IPS-18a (cell line): ENCODE measurements around the gene NEDD4L.

Experiments used
- H3K27ac ChIP-seq: one replicate; pipeline ENCODE4 v1.5.1; 2013; ENCODE audit warnings: low read length
- H3K27me3 ChIP-seq: one replicate; pipeline ENCODE4 v1.6.1; 2013; ENCODE audit warnings: mild to moderate bottlenecking, low read length; ENCODE audit not compliant: control insufficient read depth, insufficient read depth
- H3K36me3 ChIP-seq: one replicate; pipeline ENCODE4 v1.6.1; 2013; ENCODE audit warnings: low read depth, low read length; ENCODE audit not compliant: control insufficient read depth
- H3K4me1 ChIP-seq: one replicate; pipeline ENCODE4 v1.6.1; 2013; ENCODE audit warnings: low read depth, low read length; ENCODE audit not compliant: control insufficient read depth
- H3K4me3 ChIP-seq: one replicate; pipeline ENCODE4 v1.5.1; 2013; ENCODE audit warnings: low read length
- H3K9ac ChIP-seq: one replicate; pipeline ENCODE4 v1.6.1; 2013; ENCODE audit warnings: mild to moderate bottlenecking, low read length, moderate library complexity
- H3K9me3 ChIP-seq: one replicate; pipeline ENCODE4 v1.6.1; 2013; ENCODE audit warnings: low read depth, low read length; ENCODE audit not compliant: control insufficient read depth

The NEDD4L gene

DNA sequence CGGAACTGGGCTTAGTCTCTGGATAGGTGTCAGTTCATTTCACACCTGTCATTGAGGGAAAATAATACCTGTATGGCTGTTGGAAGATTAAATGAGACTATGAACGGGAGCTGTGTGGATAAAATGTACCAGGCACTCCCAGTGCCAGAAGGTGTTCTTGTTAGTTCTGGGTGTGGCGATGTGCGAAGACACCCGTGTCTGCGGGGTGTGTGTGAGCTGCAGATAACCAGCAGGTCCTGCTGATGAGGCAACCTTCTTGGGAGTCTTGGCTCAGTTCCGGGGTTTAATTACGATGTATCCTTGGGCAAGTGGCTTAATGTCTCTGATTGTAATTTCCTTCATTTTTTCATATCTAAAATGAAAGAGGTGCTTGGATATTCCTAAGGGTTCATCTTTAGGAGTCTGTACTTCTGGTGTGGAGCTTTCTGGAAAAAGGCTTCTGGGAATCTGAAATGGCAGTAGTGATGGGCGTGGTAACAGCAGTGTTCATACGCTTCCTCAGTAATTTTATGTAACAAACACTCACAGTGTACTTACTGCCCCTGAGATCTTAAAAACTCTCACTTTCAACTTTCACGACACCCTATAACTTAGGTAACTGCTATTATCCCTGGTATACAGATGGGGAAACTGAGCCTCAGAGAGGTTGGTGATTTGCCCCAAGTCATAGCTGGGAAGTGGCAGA lies 35.0 kb downstream of the NEDD4L start:
- H3K36me3 ChIP-seq, result no peaks in the 10 kb centered on the region

DNA sequence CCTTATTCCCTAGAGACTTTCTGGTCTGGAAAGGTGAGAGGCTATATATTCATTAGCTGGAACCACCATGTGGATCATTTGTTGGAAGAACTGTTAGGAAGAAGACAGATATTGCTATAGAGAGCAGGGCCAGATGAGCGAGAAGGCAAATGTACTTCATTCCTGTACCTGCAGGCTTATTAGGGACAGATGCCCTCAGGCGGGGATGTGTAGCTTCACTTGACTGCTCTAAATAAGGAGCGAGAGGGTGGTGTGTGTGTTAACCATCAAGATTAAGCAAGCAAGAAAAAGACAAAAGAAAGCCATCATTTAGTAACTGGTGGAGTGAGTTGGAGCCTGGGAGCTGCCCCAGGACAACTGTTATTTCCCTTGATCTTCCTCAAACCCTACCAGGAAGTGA lies 36.4 kb downstream of the NEDD4L start:
- no peaks in the 10 kb centered on the region for H3K36me3 ChIP-seq
- H3K9ac ChIP-seq, result no peak overlapping the region
- no peaks in the 10 kb centered on the region for H3K27me3 ChIP-seq

More for the DNA sequence above, 35.0 kb downstream of the NEDD4L start:
- Histone ChIP-seq H3K9me3 (no peaks in the 10 kb centered on the region), H3K27me3 (no peaks in the 10 kb centered on the region), H3K27ac (no peak overlapping the region), H3K9ac (no peak overlapping the region), H3K4me1 (no peaks in the 10 kb centered on the region), H3K4me3 (no peak overlapping the region)

DNA sequence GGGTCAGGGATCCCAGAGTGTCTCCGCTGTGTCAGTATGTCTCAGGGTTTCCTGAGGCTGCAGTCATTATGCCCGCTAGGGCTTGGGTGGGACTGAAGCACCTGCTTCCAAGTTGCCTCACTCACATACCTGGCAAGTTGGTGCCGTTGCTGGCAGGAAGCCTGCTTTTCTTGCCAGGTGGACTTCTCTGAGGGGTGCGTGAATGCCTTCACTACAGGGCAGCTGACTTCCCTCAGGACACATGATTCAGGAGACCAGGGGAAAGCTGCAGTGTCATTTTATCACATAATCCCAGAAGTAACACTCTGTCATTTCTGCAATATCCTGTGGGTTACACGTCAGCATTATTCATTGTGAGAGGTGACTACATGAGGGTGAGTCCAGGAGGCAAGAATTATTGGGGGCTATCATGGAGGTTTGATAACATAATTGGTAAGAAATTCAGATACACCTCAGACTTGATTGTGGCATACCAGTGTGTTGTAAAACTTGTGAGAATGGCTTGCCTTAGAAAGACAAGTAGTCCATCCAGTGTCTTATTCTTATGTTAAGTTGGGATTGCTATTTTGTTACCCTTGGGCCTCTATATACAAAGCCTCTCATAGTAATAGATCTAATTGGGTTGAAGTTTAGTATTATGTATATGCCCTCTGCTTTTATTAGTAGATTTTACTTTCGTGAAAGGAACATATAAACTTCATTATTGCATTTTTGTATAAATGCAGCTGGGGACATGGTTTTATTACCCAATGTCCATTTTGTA lies 44.1 kb downstream of the NEDD4L start:
- Histone ChIP-seq H3K36me3 (no peaks in the 10 kb centered on the region), H3K4me3 (no peak overlapping the region), H3K27ac (no peak overlapping the region), H3K9me3 (peaks cover 4% of the 10 kb centered on the region), H3K27me3 (no peaks in the 10 kb centered on the region), H3K4me1 (peaks cover 20% of the 10 kb centered on the region), H3K9ac (no peak overlapping the region)

More for the DNA sequence above, 36.4 kb downstream of the NEDD4L start:
- no peaks in the 10 kb centered on the region for H3K9me3 ChIP-seq
- H3K4me3 ChIP-seq, result no peak overlapping the region
- no peaks in the 10 kb centered on the region for H3K4me1 ChIP-seq
- H3K27ac ChIP-seq, result no peak overlapping the region

DNA sequence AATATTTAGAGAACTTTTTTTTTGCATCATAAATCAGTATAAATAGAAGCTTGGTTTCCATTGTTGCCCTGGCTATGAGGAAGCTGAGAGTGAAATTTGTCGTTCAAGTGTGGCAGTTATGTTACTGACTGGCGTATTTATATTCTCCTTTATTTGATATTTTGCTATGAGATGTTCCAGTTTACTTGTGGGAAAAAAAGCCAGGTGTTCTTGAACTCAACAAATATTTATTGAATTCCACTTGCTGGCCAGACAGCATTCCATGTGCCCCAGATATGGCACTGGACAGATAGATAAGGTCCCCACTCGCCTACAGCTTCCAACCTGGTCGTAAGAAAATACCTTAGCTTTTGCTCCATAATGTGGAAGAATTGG lies 44.7 kb downstream of the NEDD4L start:
- Histone ChIP-seq H3K4me3 (no peak overlapping the region), H3K27ac (no peak overlapping the region), H3K4me1 (peaks cover 26% of the 10 kb centered on the region)

DNA sequence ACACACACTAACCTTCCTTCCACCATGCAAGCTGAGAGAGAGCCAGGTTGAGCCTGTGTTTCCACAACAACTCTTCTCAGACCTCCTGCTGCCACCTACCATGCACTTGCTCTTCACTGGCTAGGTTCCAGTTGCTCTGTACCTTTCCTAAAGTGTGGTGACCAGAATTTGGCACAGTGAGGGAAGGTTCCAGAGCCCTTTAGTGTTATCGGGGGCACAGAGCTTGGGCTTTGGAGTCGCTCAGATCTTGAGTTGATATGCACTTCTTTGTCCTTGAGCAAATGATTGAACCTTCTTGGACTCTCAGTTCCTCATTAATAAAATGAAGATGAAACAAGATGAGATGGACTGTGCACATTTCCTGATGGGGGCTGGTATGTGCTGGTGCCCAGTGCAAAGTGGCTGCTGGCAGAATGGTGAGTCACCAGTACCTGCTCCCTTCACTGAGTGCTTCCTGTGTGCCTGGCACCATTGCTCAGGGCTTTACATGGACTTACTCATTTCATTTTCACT lies 47.1 kb downstream of the NEDD4L start:
- Histone ChIP-seq H3K4me3 (no peak overlapping the region), H3K9me3 (peaks cover 4% of the 10 kb centered on the region), H3K9ac (no peak overlapping the region), H3K4me1 (peaks cover 33% of the 10 kb centered on the region), H3K27ac (no peak overlapping the region), H3K27me3 (no peaks in the 10 kb centered on the region), H3K36me3 (no peaks in the 10 kb centered on the region)

More for the DNA sequence above, 44.7 kb downstream of the NEDD4L start:
- Histone ChIP-seq H3K9ac (no peak overlapping the region), H3K9me3 (peaks cover 4% of the 10 kb centered on the region), H3K27me3 (no peaks in the 10 kb centered on the region), H3K36me3 (no peaks in the 10 kb centered on the region)

DNA sequence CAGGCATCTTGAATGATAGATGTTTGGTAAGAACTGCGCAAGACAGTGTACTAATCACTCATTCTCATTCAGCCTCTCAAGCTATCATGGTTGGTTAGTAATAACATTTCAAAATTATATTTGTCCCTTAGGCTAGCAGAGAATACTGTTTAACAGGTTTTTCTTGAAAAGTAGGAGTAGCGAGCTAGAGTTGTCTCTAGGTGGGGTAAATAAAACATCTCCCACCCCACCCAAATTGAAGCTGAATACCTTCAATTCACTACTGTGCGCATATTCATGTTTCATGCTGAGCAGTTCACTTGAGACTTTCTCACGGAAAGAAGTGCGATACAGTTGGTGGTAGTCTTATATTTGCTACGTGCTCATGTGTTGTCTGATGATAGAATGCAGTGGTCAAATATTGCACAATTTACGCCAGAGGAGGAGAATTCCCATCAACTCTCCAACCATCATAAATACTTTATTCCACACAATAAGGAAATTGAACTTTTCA lies 49.3 kb downstream of the NEDD4L start:
- Histone ChIP-seq H3K9me3 (no peaks in the 10 kb centered on the region), H3K9ac (no peak overlapping the region), H3K27ac (no peak overlapping the region), H3K36me3 (no peaks in the 10 kb centered on the region), H3K27me3 (no peaks in the 10 kb centered on the region), H3K4me1 (peaks cover 26% of the 10 kb centered on the region), H3K4me3 (peak overlapping the region; percentile 18)

DNA sequence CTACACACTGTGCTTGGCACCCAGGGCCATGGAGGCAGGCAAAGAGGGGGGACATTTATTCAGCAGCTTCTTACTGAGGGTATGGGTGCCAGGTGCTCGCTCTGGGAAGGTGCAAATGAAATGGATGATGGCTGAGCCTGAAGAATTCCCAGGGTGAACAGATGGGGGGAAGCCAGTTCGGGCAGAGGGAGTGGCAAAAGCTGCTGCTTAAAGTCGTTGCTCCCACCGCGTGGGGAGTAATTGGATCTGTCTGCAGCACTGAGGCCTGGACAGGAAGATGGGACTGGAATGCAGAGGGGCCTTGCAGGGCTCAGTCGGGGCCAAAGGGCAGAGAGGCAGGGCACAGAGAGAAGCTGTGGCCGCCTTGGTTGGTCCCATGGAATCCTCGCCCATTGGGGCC lies 51.2 kb downstream of the NEDD4L start:
- H3K4me3 ChIP-seq, result no peak overlapping the region
- H3K36me3 ChIP-seq, result no peaks in the 10 kb centered on the region
- H3K27me3 ChIP-seq, result no peaks in the 10 kb centered on the region
- H3K27ac ChIP-seq, result no peak overlapping the region
- peaks cover 30% of the 10 kb centered on the region for H3K4me1 ChIP-seq
- H3K9me3 ChIP-seq, result no peaks in the 10 kb centered on the region
- H3K9ac ChIP-seq, result no peak overlapping the region

DNA sequence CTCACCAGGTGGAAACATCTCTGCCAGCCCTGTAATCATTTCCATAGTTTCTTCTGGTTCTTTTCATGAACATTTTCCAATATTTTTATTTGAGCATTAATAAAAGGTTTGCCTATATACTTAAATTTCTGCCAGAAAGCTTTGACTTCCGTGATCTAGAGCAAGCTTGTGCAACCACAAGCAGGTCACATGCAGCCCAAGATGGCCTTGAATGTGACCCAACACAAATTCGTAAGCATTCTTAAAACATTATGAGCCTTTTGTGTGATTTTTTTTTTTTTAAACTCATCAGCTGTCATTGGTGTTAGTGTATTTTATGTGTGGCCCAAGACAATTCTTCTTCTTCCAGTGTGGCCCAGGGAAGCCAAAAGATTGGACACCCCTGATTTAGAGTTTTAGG lies 51.6 kb downstream of the NEDD4L start:
- H3K4me1 ChIP-seq, result peaks cover 32% of the 10 kb centered on the region

DNA sequence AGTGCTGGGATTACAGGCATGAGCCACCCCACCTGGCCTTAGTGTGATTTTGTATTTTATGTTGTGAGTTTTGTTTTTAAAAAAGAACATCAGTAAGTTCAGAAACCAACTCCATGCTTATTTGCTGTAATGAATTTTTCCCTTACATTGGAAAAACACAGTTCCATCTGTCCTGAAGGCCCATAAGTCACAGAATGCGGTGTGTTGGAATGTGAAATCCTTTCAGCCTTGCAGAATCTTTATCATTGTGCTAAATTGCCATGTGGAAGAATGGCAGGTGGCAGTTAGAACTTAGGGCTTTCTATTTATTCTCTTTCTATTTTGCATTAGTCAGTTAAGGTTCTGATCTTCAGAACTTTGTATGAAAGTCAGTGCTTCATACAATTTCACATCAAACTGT lies 52.6 kb downstream of the NEDD4L start:
- Histone ChIP-seq H3K27me3 (no peaks in the 10 kb centered on the region), H3K27ac (no peak overlapping the region), H3K9me3 (no peaks in the 10 kb centered on the region)

More for the DNA sequence above, 51.6 kb downstream of the NEDD4L start:
- Histone ChIP-seq H3K27ac (no peak overlapping the region), H3K9ac (no peak overlapping the region), H3K27me3 (no peaks in the 10 kb centered on the region), H3K9me3 (no peaks in the 10 kb centered on the region), H3K4me3 (no peak overlapping the region), H3K36me3 (no peaks in the 10 kb centered on the region)

DNA sequence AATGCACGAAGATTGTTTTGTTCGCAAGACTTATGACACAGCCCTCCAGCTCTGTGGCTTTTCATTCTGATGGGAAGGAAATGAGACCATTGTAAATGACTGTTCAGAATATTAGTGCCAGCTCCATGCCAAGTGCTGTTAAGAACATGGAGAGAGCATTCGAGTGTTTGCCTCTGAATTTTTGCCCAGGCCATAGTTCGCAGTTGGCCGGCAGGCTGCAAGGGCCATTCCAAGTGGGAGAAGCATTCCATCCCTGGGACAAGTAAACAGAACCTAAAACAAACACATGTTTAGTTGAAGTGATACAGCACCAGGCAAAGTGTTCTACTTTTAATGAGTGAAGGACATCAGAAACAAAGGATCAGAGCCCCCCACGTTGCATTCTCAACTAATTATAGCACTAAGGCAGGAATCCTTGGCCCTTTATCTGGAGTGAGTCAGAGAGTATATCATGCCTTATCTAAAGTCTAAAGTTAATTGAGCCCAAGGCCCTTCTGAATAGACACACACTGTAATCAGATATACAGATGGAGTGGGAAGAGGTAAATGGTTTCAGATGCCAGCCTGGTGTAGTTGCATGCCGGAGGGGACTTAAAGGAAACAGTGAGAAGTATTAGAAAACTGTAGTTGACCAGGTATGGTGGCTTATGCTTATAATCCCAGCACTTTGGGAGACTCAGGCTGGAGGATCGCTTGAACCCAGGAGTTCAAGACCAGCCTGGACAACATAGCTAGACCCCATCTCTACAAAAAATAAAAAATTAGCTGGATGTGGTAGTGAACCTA lies 53.3 kb downstream of the NEDD4L start:
- Histone ChIP-seq H3K4me1 (peaks cover 43% of the 10 kb centered on the region), H3K9me3 (no peaks in the 10 kb centered on the region)

More for the DNA sequence above, 52.6 kb downstream of the NEDD4L start:
- no peaks in the 10 kb centered on the region for H3K36me3 ChIP-seq
- no peak overlapping the region for H3K4me3 ChIP-seq
- peaks cover 41% of the 10 kb centered on the region for H3K4me1 ChIP-seq
- no peak overlapping the region for H3K9ac ChIP-seq

DNA sequence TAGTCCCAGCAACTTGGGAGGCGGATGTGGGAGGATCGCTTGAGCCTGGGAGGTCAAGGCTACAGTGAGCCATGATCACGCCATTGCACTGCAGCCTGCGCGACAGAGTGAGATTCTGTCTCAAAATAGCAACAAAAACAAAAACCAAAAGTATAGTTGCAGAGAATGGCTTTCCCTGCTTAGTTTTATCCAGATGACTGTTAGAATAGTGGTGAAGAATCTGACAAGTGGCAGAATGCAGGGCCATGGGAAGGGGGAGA lies 53.8 kb downstream of the NEDD4L start:
- Histone ChIP-seq H3K36me3 (no peaks in the 10 kb centered on the region), H3K27ac (no peak overlapping the region), H3K9ac (no peak overlapping the region), H3K9me3 (no peaks in the 10 kb centered on the region), H3K4me1 (peaks cover 44% of the 10 kb centered on the region), H3K4me3 (no peak overlapping the region), H3K27me3 (no peaks in the 10 kb centered on the region)

More for the DNA sequence above, 53.3 kb downstream of the NEDD4L start:
- no peaks in the 10 kb centered on the region for H3K36me3 ChIP-seq
- H3K27me3 ChIP-seq, result no peaks in the 10 kb centered on the region
- no peak overlapping the region for H3K4me3 ChIP-seq
- no peak overlapping the region for H3K9ac ChIP-seq
- H3K27ac ChIP-seq, result no peak overlapping the region
